ENCODE results near the gene TP53RK.

TP53RK gene

DNA sequence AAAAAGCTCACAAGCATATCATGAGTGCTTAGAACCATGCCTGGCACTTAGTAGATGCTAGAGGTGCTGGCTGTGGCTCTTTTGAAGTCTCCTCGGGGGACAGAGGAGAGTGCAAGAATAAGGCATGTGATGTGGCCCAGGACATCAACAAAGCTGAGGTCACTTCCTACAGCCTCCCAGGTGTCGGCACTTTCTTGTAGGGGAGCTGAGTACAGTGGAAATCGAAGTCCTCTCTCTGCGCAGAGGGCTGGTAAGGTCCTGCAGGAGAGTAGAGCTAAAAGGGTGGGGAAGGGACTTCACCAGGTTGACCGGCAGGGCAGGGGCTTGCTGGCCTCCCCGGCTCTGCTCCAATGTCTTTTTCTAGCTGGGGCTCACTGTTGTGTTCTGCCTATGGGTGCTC lies 49.2 kb downstream of the TP53RK start:
- no peak for DNase-seq (ENCODE audit: low read depth in 3 of 3)

DNA sequence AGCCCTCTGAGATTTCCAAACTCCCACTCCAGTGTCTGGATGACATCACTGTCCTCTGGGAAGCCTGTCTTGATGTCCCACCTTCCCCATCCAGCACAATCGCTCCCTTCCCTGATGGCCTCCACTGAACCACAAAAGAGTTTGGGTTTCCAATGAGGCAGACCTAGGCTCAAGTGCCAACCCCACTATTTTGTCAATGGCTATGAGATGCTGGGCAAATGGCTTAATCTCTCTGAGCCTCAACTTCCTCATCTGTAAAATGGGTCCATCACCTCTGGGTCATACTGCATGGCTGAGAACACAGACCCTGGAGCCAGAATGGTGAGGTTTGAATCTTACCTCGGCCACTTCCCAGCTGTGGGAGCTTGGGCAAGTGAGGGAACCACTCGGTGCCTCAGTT lies 49.7 kb downstream of the TP53RK start:
- DNase-seq (ENCODE audit: low read depth in 3 of 3), result no peak

GRCh38 chr20:46638898-46639274 lies 50.4 kb downstream of the TP53RK start:
- no peak for DNase-seq (ENCODE audit: low read depth in 3 of 3)

GRCh38 chr20:46638134-46638897 lies 50.9 kb downstream of the TP53RK start:
- no peak for DNase-seq (ENCODE audit: low read depth in 3 of 3)

- DNase-seq (ENCODE audit: low read depth in 3 of 3), result no peak
These were observed 51.7 kb downstream of the TP53RK start for GRCh38 chr20:46637427-46638133.

- DNase-seq (ENCODE audit: low read depth in 3 of 3), result no peak
These were observed 52.2 kb downstream of the TP53RK start for GRCh38 chr20:46637020-46637419.

DNA sequence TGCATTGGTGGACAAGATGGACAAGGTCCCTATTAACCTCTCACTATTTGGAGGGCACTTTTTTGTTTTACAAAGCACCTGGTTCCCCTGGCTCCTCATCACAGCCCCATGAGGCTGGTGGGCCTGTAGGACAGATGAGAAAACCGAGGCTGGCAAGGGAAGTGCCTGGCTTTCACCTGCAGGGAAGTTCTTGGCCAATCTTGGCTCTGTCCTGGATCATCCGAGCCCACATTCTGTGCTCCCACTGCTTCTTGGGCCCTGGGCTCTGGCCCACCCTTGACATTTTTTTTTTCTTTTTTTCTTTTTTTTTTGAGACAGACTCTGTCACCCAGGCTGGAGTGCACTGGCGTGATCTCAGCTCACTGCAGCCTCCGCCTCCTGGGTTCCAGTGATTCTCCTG lies 52.7 kb downstream of the TP53RK start:
- no peak for DNase-seq (ENCODE audit: low read depth in 3 of 3)

GRCh38 chr20:46635514-46636136 lies 53.6 kb downstream of the TP53RK start:
- no peak for DNase-seq (ENCODE audit: low read depth in 3 of 3)

GRCh38 chr20:46634528-46634927 lies 54.7 kb downstream of the TP53RK start:
- DNase-seq (ENCODE audit: low read depth in 3 of 3), result no peak

All from stimulated activated CD4-positive, alpha-beta T cell treated with anti-CD3 and anti-CD28 coated beads, TNF-alpha, amount 100 ng/mL, for 24 hours (primary cell).